ENCODE results near the gene PIK3C3. TPM values are rescaled to one million over a fixed set of nuclear protein-coding genes. Genes with fewer than 3 reads are reported as not detected.

The PIK3C3 gene
- total and polyA plus RNA-seq, 12 donors: 24.4 to 87.6 (median 64.3) TPM

- H3K4me1 ChIP-seq (replicated peaks in 1 of 2): peaks cover 0 to 8% of the 10 kb centered on the region in 2 donors
- H3K4me3 ChIP-seq: no peak overlapping the region
- peaks cover 0 to 5% of the 10 kb centered on the region in 2 donors for H3K36me3 ChIP-seq (replicated peaks in 1 of 2)
- H3K27ac ChIP-seq: peak overlapping the region in 3 of 5 donors; percentile 1 to 29 (median 24)
- peak; percentile 25 to 73 (median 64) for DNase-seq
- no peaks in the 10 kb centered on the region for H3K9me3 ChIP-seq (replicated peaks in 1 of 3)
- no peaks in the 10 kb centered on the region for H3K27me3 ChIP-seq
- TF ChIP-seq CTCF (IDR thresholded peaks at IDR 0.05) (no peak), POLR2A (IDR thresholded peaks at IDR 0.05) (no peak)
- WGBS, 4 donors: 44 to 62% (median 47%) methylated on average over 4 of the region's 4 CpGs
- intact Hi-C loops (cut with DNase I): no loop called here
Observed at GRCh38 chr18:42086288-42086687, 131.3 kb downstream of the PIK3C3 start.

GRCh38 chr18:42087235-42087634 is 132.2 kb downstream of the PIK3C3 start:
- H3K27ac ChIP-seq: no peak overlapping the region
- H3K4me1 ChIP-seq (replicated peaks in 1 of 2): peaks cover 0 to 8% of the 10 kb centered on the region in 2 donors
- no peak for DNase-seq
- WGBS, 4 donors: 90 to 95% (median 93%) methylated on average over 7 of the region's 7 CpGs
- intact Hi-C loops (cut with DNase I): no loop called here
- H3K9me3 ChIP-seq (replicated peaks in 1 of 3): no peaks in the 10 kb centered on the region
- no peak overlapping the region for H3K4me3 ChIP-seq
- no peaks in the 10 kb centered on the region for H3K36me3 ChIP-seq (replicated peaks in 1 of 2)
- TF ChIP-seq CTCF (IDR thresholded peaks at IDR 0.05) (no peak), POLR2A (IDR thresholded peaks at IDR 0.05) (no peak)
- no peaks in the 10 kb centered on the region for H3K27me3 ChIP-seq

GRCh38 chr18:42087876-42088275 is 132.8 kb downstream of the PIK3C3 start:
- intact Hi-C loops (cut with DNase I): no loop called here
- DNase-seq: no peak
- no peaks in the 10 kb centered on the region for H3K27me3 ChIP-seq
- no peak overlapping the region for H3K27ac ChIP-seq
- no peak overlapping the region for H3K4me3 ChIP-seq
- H3K9me3 ChIP-seq (replicated peaks in 1 of 3): no peaks in the 10 kb centered on the region
- peaks cover 0 to 8% of the 10 kb centered on the region in 2 donors for H3K4me1 ChIP-seq (replicated peaks in 1 of 2)
- no peaks in the 10 kb centered on the region for H3K36me3 ChIP-seq (replicated peaks in 1 of 2)
- WGBS, 4 donors: 95 to 98% (median 96%) methylated on average over 4 of the region's 4 CpGs
- no peak for TF ChIP-seq CTCF (IDR thresholded peaks at IDR 0.05)
- TF ChIP-seq POLR2A (IDR thresholded peaks at IDR 0.05): no peak

GRCh38 chr18:42092848-42093247 is 137.8 kb downstream of the PIK3C3 start:
- H3K4me1 ChIP-seq (replicated peaks in 1 of 2): no peaks in the 10 kb centered on the region
- no peaks in the 10 kb centered on the region for H3K9me3 ChIP-seq (replicated peaks in 1 of 3)
- DNase-seq: no peak
- no peak for TF ChIP-seq CTCF (IDR thresholded peaks at IDR 0.05)
- TF ChIP-seq POLR2A (IDR thresholded peaks at IDR 0.05): no peak
- WGBS, 4 donors: 86 to 90% (median 88%) methylated on average over 1 of the region's 1 CpG
- H3K27ac ChIP-seq: no peak overlapping the region
- H3K27me3 ChIP-seq: no peaks in the 10 kb centered on the region
- no peaks in the 10 kb centered on the region for H3K36me3 ChIP-seq (replicated peaks in 1 of 2)
- no peak overlapping the region for H3K4me3 ChIP-seq
- intact Hi-C loops (cut with DNase I): no loop called here

Measured in adrenal gland (tissue), 12 donors.